Kidney epithelial cell (primary cell): ENCODE measurements around the gene LGALSL. TPM values are rescaled to one million over a fixed set of nuclear protein-coding genes. Genes with fewer than 3 reads are reported as not detected.

Experiments used
- DNase-seq: peaks from one replicate; pipeline ENCODE4 v3.0.0-alpha.2; 2010; ENCODE audit warnings: low read depth
- H3K27me3 ChIP-seq: 2 replicates; pipeline ENCODE4 v1.6.0; 2011; ENCODE audit warnings: low read length; ENCODE audit not compliant: control insufficient read depth, insufficient read depth
- H3K36me3 ChIP-seq: 2 replicates; pipeline ENCODE4 v1.5.1; 2011; ENCODE audit warnings: low read length; ENCODE audit not compliant: control insufficient read depth, insufficient read depth
- H3K4me3 ChIP-seq: 2 replicates; pipeline ENCODE4 v1.5.1; 2011; ENCODE audit warnings: low read depth, mild to moderate bottlenecking, control low read depth, low read length
- total RNA-seq: library from RNA; depleted of rRNA; stranded (reverse); fragments of >200 nt; gene quantifications from 2 replicates; pipeline ENCODE4 v1.2.3, GENCODE V29; 2015
- TF ChIP-seq, protein P1 (sequence below): IDR thresholded peaks from 2 replicates; pipeline ENCODE4 v1.5.1; 2011; ENCODE audit warnings: mild to moderate bottlenecking, moderate library complexity, low read length, control low read depth, inconsistent platforms; ENCODE audit not compliant: insufficient read depth, poor library complexity, severe bottlenecking

LGALSL gene
- total RNA-seq, 1 donor from 2014 or later, result 9.9 TPM

DNA sequence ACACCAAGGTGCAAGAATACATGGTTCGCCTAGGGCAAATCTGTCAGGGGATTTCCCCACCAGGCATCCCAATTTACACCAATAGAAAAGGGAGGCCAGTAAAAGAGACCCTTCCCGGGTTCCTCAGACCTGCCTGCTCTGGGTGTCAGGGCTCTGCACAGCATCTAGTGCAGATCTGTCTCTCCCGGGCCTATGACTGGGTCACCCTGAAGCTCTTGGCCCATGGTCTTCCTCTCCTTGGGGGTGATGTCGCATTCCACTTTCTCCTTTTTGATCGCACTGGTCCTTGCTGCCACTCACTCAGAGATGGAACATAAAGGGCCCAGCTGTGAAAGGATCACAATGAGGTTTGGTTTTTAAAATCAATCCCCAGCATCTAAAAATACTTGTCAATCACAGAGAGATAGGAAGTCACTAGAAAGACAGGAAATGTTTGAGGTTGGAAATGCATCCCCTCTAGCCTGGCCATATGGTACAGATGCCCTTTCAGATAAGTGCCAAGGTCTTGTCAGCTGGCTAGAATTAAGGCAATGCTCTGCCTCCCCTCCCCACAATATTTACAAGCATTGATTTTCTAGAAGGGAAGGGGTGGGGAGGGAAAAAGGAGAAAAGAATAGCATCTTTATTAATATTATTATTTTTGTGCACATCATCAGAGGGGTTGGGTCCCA, 35.3 kb downstream of the LGALSL start:
- no peak for DNase-seq
- Histone ChIP-seq H3K4me3 (no peak overlapping the region), H3K27me3 (no peaks in the 10 kb centered on the region), H3K36me3 (no peaks in the 10 kb centered on the region)
- TF ChIP-seq, protein P1, sequence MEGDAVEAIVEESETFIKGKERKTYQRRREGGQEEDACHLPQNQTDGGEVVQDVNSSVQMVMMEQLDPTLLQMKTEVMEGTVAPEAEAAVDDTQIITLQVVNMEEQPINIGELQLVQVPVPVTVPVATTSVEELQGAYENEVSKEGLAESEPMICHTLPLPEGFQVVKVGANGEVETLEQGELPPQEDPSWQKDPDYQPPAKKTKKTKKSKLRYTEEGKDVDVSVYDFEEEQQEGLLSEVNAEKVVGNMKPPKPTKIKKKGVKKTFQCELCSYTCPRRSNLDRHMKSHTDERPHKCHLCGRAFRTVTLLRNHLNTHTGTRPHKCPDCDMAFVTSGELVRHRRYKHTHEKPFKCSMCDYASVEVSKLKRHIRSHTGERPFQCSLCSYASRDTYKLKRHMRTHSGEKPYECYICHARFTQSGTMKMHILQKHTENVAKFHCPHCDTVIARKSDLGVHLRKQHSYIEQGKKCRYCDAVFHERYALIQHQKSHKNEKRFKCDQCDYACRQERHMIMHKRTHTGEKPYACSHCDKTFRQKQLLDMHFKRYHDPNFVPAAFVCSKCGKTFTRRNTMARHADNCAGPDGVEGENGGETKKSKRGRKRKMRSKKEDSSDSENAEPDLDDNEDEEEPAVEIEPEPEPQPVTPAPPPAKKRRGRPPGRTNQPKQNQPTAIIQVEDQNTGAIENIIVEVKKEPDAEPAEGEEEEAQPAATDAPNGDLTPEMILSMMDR, result no peak

DNA sequence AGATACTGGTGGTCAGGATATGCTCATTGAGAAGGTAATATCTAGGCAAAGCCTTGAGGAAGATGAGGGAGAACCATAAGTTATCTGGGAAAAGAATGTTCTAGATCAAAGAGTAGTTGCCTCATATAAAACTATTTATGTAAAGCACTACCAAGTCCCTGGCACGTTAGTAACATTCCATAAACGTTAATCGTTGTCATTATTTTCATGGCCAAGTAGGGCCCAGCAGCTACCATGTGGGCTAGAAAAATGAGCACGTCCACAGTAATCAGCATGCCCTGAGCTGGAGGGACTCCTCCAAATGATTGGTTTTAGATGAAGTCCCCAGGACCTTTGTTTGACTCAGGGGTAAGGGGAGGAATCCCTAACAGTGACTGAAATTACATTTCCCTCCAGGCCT, 37.5 kb downstream of the LGALSL start:
- no peaks in the 10 kb centered on the region for H3K36me3 ChIP-seq
- TF ChIP-seq, protein P1, result no peak
- no peaks in the 10 kb centered on the region for H3K27me3 ChIP-seq
- no peak for DNase-seq
- no peak overlapping the region for H3K4me3 ChIP-seq

DNA sequence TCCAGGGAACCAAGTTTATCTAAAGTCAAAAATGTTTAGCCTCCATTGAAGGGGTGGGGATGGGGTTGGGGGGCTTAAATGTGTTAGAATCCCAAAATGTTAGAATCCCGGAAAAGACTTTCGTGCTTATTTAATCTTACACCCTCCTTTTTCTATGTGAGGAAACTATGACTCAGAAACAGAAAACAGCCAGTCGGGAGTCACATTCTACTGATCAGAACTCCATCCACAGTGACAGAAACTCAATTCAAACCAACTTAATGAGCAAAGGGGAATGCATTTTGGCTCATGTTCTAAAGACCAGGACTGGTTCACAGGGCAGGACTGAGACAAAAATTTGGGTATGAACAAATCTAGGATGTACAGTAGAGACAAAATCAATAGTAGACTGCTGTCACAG, 38.3 kb downstream of the LGALSL start:
- DNase-seq, result no peak
- TF ChIP-seq, protein P1, result no peak
- H3K27me3 ChIP-seq, result peaks cover 3% of the 10 kb centered on the region
- no peaks in the 10 kb centered on the region for H3K36me3 ChIP-seq
- H3K4me3 ChIP-seq, result no peak overlapping the region

DNA sequence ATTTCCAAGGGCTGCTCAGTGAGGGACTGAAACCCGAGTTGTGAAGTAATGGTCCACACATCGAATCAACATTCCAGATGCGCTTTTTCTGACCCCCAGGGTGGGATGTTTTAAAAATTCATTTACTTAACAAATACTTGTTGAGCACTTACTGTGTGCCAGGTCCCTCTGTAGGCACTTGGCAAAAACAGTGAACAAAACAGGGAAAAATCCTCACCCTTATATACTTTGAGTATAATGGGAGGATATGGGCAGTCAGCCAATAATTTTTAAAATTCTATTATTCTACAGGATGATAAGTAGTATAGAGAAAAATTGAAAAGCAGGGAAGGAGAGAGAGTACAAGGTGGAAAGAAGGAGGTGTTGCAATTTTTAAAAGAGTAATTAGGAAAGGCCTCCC, 38.9 kb downstream of the LGALSL start:
- Histone ChIP-seq H3K4me3 (no peak overlapping the region), H3K36me3 (no peaks in the 10 kb centered on the region), H3K27me3 (peaks cover 3% of the 10 kb centered on the region)
- DNase-seq, result no peak
- TF ChIP-seq, protein P1, result no peak

DNA sequence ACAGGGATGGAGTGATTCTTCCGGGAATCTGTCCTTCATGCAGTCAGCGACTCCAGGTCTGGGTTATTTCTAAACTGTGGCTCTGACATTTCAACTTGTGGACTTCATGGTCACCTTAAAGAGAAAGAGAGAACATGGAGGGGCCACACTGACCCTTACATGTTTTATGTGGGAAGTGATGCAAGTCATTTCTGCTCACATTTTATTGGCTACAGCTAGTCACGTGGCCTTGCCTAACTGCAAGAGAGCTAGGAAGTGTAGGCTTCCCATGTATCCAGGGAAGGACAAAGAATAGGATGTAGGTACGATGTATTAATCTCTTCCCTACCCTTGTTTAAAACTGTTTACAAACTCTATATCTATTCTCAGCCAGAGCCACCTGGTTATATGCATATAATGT, 39.8 kb downstream of the LGALSL start:
- Histone ChIP-seq H3K4me3 (no peak overlapping the region), H3K36me3 (no peaks in the 10 kb centered on the region), H3K27me3 (peaks cover 3% of the 10 kb centered on the region)
- DNase-seq, result no peak
- TF ChIP-seq, protein P1, result no peak

DNA sequence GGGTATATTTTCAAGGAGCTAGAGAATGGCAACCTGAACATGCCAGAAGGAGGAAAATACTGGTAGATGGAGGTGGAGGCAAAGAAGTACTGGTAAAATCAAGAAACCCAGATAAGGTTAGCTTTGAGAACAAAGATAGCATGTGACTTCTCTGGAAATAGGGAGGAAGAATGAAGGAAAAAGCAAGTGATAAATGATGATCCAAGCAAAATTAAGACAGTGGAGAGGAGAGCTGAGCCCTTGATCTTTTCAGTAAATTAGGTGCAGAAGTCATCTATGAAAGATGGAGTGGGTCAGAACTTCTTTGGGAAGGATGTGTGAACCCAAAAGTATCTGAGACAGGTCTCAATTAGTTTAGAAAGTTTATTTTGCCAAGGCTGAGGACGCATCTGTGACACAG, 44.5 kb downstream of the LGALSL start:
- H3K27me3 ChIP-seq, result peaks cover 3% of the 10 kb centered on the region

More for the DNA sequence above, 44.5 kb downstream of the LGALSL start:
- TF ChIP-seq, protein P1, result no peak
- no peak overlapping the region for H3K4me3 ChIP-seq
- no peaks in the 10 kb centered on the region for H3K36me3 ChIP-seq
- DNase-seq, result no peak
